ENCODE data around the gene ASTN1.

DNA sequence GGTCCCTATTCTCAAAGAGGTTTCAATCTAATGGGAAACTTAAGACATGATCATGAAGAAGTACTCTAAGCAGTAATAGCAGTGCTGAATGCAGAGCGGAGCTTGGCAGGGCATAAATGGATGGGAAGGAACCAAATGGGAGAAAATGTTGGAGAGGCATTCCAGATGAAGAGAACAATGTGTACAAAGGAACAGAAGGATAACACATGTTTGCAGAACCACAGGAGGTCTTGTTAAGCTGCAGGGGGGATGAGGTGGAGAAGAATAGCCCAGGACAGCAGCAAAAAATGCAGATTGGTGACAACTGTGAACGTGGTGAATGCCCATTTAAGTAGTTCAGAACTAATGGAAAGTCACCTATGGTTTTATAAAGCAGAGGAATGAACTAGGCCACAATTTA, 99.1 kb downstream of the ASTN1 start:
- TF ChIP-seq, protein P1, sequence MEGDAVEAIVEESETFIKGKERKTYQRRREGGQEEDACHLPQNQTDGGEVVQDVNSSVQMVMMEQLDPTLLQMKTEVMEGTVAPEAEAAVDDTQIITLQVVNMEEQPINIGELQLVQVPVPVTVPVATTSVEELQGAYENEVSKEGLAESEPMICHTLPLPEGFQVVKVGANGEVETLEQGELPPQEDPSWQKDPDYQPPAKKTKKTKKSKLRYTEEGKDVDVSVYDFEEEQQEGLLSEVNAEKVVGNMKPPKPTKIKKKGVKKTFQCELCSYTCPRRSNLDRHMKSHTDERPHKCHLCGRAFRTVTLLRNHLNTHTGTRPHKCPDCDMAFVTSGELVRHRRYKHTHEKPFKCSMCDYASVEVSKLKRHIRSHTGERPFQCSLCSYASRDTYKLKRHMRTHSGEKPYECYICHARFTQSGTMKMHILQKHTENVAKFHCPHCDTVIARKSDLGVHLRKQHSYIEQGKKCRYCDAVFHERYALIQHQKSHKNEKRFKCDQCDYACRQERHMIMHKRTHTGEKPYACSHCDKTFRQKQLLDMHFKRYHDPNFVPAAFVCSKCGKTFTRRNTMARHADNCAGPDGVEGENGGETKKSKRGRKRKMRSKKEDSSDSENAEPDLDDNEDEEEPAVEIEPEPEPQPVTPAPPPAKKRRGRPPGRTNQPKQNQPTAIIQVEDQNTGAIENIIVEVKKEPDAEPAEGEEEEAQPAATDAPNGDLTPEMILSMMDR (IDR thresholded peaks at IDR 0.05): no peak
- TF ChIP-seq EP300 (IDR thresholded peaks at IDR 0.05): no peak
- TF ChIP-seq POLR2A (IDR thresholded peaks at IDR 0.05): no peak
